IMR-90 (cell line): ENCODE results near the gene ARHGEF26. TPM values are rescaled to one million over a fixed set of nuclear protein-coding genes. Genes with fewer than 3 reads are reported as not detected.

Experiments
- ATAC-seq: fragments of 200-7000 bp; cut with Tn5 transposase; 2 replicates; pipeline ENCODE4 v1.9.1; 2020; ENCODE audit warnings: low read depth, mild to moderate bottlenecking, moderate library complexity
- BruUV-seq: library from RNA; stranded (reverse); fragments of 400-500 nt; replicated peaks from 2 replicates; lab custom pipeline; 2021; lab: Mats Ljungman, UMichigan
- CTCF ChIA-PET: fragments of 300-600 bp; formaldehyde crosslinking; extraction: SDS; loops from one replicate; lab custom pipeline; 2021; ENCODE audit warnings: antibody characterized with exemption; lab: Yijun Ruan, JAX
- POLR2A ChIA-PET: fragments of 300-600 bp; sonication (Branson Sonifier 250); formaldehyde crosslinking; loops from one replicate; lab custom pipeline; 2022; ENCODE audit warnings: antibody characterized with exemption; ENCODE audit not compliant: unreplicated experiment; lab: Charles Lee
- DNase-seq: peaks from one replicate; pipeline ENCODE4 v3.0.0; 2013
- H2AFZ ChIP-seq: replicated peaks from 2 replicates; pipeline ENCODE3; 2013; ENCODE audit warnings: low read length, mild to moderate bottlenecking; ENCODE audit not compliant: poor library complexity
- H2AK5ac ChIP-seq: 2 replicates; pipeline ENCODE4 v1.6.1; 2013; ENCODE audit warnings: low read depth, low read length, inconsistent platforms
- H2AK9ac ChIP-seq: replicated peaks from 2 replicates; pipeline ENCODE3; 2013; ENCODE audit warnings: mild to moderate bottlenecking, low read depth, low read length, moderate library complexity; ENCODE audit not compliant: poor library complexity
- H2BK120ac ChIP-seq: 2 replicates; pipeline ENCODE4 v1.6.1; 2013; ENCODE audit warnings: low read depth, low read length, inconsistent platforms
- H2BK15ac ChIP-seq: 3 replicates; pipeline ENCODE4 v1.6.1; 2013; ENCODE audit warnings: low read depth, low read length, inconsistent platforms
- H2BK20ac ChIP-seq: 2 replicates; pipeline ENCODE4 v1.6.1; 2013; ENCODE audit warnings: low read depth, mild to moderate bottlenecking, inconsistent platforms, low read length, moderate library complexity
- H2BK5ac ChIP-seq: 2 replicates; pipeline ENCODE4 v1.6.1; 2013; ENCODE audit warnings: mild to moderate bottlenecking, low read depth, low read length, inconsistent platforms; ENCODE audit not compliant: poor library complexity, severe bottlenecking
- H3K14ac ChIP-seq: replicated peaks from 2 replicates; pipeline ENCODE4 v1.6.1; 2013; ENCODE audit warnings: low read depth, low read length, inconsistent platforms
- H3K18ac ChIP-seq: 2 replicates; pipeline ENCODE4 v1.6.1; 2013; ENCODE audit warnings: low read depth, low read length, control low read depth
- H3K23ac ChIP-seq: 2 replicates; pipeline ENCODE4 v1.6.1; 2013; ENCODE audit warnings: low read depth, low read length, inconsistent platforms
- H3K27ac ChIP-seq: 2 replicates; pipeline ENCODE4 v1.5.1; 2013; ENCODE audit warnings: mild to moderate bottlenecking, control low read depth, low read length; ENCODE audit not compliant: insufficient read depth
- H3K27me3 ChIP-seq: 2 replicates; pipeline ENCODE4 v1.6.1; 2013; ENCODE audit warnings: low read length; ENCODE audit not compliant: control insufficient read depth, insufficient read depth
- H3K36me3 ChIP-seq: 2 replicates; pipeline ENCODE4 v1.6.1; 2013; ENCODE audit warnings: low read length, mixed read lengths; ENCODE audit not compliant: control insufficient read depth, insufficient read depth
- H3K4ac ChIP-seq: 2 replicates; pipeline ENCODE4 v1.6.1; 2013; ENCODE audit warnings: low read depth, low read length, inconsistent platforms
- H3K4me1 ChIP-seq: 2 replicates; pipeline ENCODE4 v1.6.1; 2013; ENCODE audit warnings: low read length, mixed read lengths; ENCODE audit not compliant: control insufficient read depth, insufficient read depth
- H3K4me2 ChIP-seq: 2 replicates; pipeline ENCODE4 v1.6.1; 2013; ENCODE audit warnings: low read depth, mild to moderate bottlenecking, control low read depth, low read length, moderate library complexity
- H3K4me3 ChIP-seq: 2 replicates; pipeline ENCODE4 v1.5.1; 2013; ENCODE audit warnings: low read depth, mild to moderate bottlenecking, control low read depth, low read length, moderate library complexity; ENCODE audit not compliant: insufficient read depth
- H3K56ac ChIP-seq: 2 replicates; pipeline ENCODE4 v1.6.1; 2013; ENCODE audit warnings: low read length, inconsistent platforms; ENCODE audit not compliant: insufficient read depth; ENCODE audit errors: extremely low read depth
- H3K79me1 ChIP-seq, 2 experiments: 2 replicates each; pipeline ENCODE4 v1.6.1; 2013; ENCODE audit warnings: low read length in 2 of 2, inconsistent platforms in 1 of 2, low read depth in 1 of 2
- H3K9ac ChIP-seq: 2 replicates; pipeline ENCODE4 v1.6.1; 2013; ENCODE audit warnings: low read depth, low read length, control low read depth
- H3K9me1 ChIP-seq: 2 replicates; pipeline ENCODE4 v1.6.1; 2013; ENCODE audit warnings: low read length, inconsistent platforms; ENCODE audit not compliant: insufficient read depth
- H3K9me3 ChIP-seq: 2 replicates; pipeline ENCODE4 v1.6.1; 2013; ENCODE audit warnings: low read length; ENCODE audit not compliant: control insufficient read depth, insufficient read depth
- H4K20me1 ChIP-seq: 2 replicates; pipeline ENCODE4 v1.6.1; 2013; ENCODE audit warnings: low read length, inconsistent platforms; ENCODE audit not compliant: insufficient read depth
- H4K5ac ChIP-seq: 2 replicates; pipeline ENCODE4 v1.6.1; 2013; ENCODE audit warnings: mild to moderate bottlenecking, low read depth, low read length, control low read depth
- H4K8ac ChIP-seq, 2 experiments: 2 replicates each; pipeline ENCODE4 v1.6.1; 2013; ENCODE audit warnings: low read depth in 2 of 2, low read length in 2 of 2, control low read depth in 1 of 2, inconsistent platforms in 1 of 2
- H4K91ac ChIP-seq: 2 replicates; pipeline ENCODE4 v1.6.1; 2013; ENCODE audit warnings: low read depth, low read length, inconsistent platforms; ENCODE audit not compliant: insufficient read depth
- CEBPB ChIP-seq: IDR thresholded peaks from 2 replicates; pipeline ENCODE4 v1.6.1; 2012; ENCODE audit warnings: low read depth, low read length, improper control_type of control experiment
- MAFK ChIP-seq: IDR thresholded peaks from 2 replicates; pipeline ENCODE4 v1.6.1; 2012; ENCODE audit warnings: low read depth, low read length, improper control_type of control experiment
- MAZ ChIP-seq: IDR thresholded peaks from 2 replicates; pipeline ENCODE4 v1.6.1; 2012; ENCODE audit warnings: low read depth, mild to moderate bottlenecking, low read length, improper control_type of control experiment, moderate library complexity, borderline replicate concordance
- WGBS, 2 experiments: methylation state at CpG; one replicate each; pipeline versions ENCODE4 v1.1.5 to v1.1.7; 2013; ENCODE audit warnings: missing lambda C conversion rate in 2 of 2; ENCODE audit not compliant: insufficient read length in 1 of 2; ENCODE audit errors: extremely low coverage in 2 of 2; 5-methylcytosine and 5-hydroxymethylcytosine counted together
- dilution Hi-C: fragments of 300-500 bp; cut with HindIII; formaldehyde crosslinking; loops from one replicate; pipeline ENCODE4 v1.14.3; 2018; ENCODE audit warnings: low sequenced_read_pairs; ENCODE audit not compliant: unreplicated experiment
- in situ Hi-C: fragments of 300-500 bp; cut with MboI; formaldehyde crosslinking; loops from 3 replicates; pipeline ENCODE4 v1.14.3; 2019; ENCODE audit warnings: low sequenced_read_pairs, inconsistent platforms, mixed read lengths
- intact Hi-C: fragments of 100-400 bp; cut with micrococcal nuclease; formaldehyde crosslinking; loops from 2 replicates; pipeline ENCODE4 v1.10.0; 2022
- polyA plus RNA-seq, 3 experiments: library from polyadenylated mRNA; depleted of rRNA; stranded (reverse); fragments of >200 nt; gene quantifications; 2 replicates each; pipeline ENCODE4 v1.2.3, GENCODE V29; 2012; ENCODE audit warnings: low replicate concordance in 1 of 3
- total RNA-seq: library from RNA; depleted of rRNA; stranded (reverse); fragments of >200 nt; gene quantifications from 2 replicates; pipeline ENCODE4 v1.2.3, GENCODE V29; 2012
- TF ChIP-seq, protein P1 (sequence below): fragments of 150-350 bp; IDR thresholded peaks from 2 replicates; pipeline ENCODE4 v1.6.1; 2016; ENCODE audit warnings: low read depth, mild to moderate bottlenecking, low read length, moderate library complexity, borderline replicate concordance

Gene ARHGEF26
- total and polyA plus RNA-seq, 2 of the 4 experiments (the other 2 are of a cell fraction) = 2.0 to 2.3 TPM

DNA sequence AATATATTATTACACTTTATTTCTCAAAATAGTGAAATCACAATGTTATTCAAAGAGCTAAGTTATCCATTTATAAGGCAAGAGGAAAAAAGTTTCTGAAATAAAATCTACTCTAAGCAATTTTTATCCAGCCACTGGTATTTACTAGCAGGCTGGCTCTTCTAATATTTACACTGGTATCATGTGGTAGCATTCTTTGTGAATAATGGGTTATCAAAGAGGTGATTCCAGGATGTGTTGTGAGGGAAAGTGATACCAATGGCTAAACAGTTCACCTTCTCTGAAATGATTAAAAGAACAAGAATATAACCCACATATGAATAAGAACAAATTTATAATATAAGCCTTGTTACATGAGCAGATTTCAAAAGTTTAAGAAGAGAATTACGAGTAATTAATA lies 159.0 kb downstream of the ARHGEF26 start:
- ATAC-seq = no peak
- POLR2A ChIA-PET = no interaction called here
- dilution Hi-C loops = no loop called here

More for the DNA sequence above, 159.0 kb downstream of the ARHGEF26 start:
- no peaks in the 10 kb centered on the region for H3K27me3 ChIP-seq
- peaks cover 0 to 2% of the 10 kb centered on the region in 2 experiments; a peak in 2 of 4 replicates for H3K79me1 ChIP-seq
- no CpG with 5 or more reads among the region's 1 CpG for WGBS, 2 experiments
- BruUV-seq = no TSS peak
- intact Hi-C loops = no loop called here
- H3K4me3 ChIP-seq = no peak overlapping the region
- in situ Hi-C loops = no loop called here
- CTCF ChIA-PET = interaction anchor here (0.6 kb wide), 1 partner anchor 12 kb away, joined by 3 read pairs; no protein-coding TSS in a partner anchor
- H2BK5ac ChIP-seq = no peak overlapping the region
- DNase-seq = no peak
- no peak overlapping the region for H4K8ac ChIP-seq
- H2BK120ac ChIP-seq = no peak overlapping the region
- no peaks in the 10 kb centered on the region for H4K20me1 ChIP-seq
- no peak overlapping the region for H3K56ac ChIP-seq
- no peak overlapping the region for H3K9ac ChIP-seq
- H2AK9ac ChIP-seq = no peak overlapping the region
- H3K14ac ChIP-seq = no peak overlapping the region
- no peak overlapping the region for H3K18ac ChIP-seq
- H4K91ac ChIP-seq = no peak overlapping the region
- H3K4ac ChIP-seq = no peak overlapping the region
- no peaks in the 10 kb centered on the region for H3K9me3 ChIP-seq
- H2AFZ ChIP-seq = no peak overlapping the region
- TF ChIP-seq, protein P1, sequence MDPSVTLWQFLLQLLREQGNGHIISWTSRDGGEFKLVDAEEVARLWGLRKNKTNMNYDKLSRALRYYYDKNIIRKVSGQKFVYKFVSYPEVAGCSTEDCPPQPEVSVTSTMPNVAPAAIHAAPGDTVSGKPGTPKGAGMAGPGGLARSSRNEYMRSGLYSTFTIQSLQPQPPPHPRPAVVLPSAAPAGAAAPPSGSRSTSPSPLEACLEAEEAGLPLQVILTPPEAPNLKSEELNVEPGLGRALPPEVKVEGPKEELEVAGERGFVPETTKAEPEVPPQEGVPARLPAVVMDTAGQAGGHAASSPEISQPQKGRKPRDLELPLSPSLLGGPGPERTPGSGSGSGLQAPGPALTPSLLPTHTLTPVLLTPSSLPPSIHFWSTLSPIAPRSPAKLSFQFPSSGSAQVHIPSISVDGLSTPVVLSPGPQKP = no peak
- no peak for TF ChIP-seq CEBPB
- no peak for TF ChIP-seq MAFK
- no peak for TF ChIP-seq MAZ
- H3K23ac ChIP-seq = no peak overlapping the region
- H3K4me2 ChIP-seq = no peak overlapping the region
- no peak overlapping the region for H4K5ac ChIP-seq
- H2BK15ac ChIP-seq = no peak overlapping the region
- no peaks in the 10 kb centered on the region for H3K9me1 ChIP-seq
- peaks cover 28% of the 10 kb centered on the region for H3K36me3 ChIP-seq
- H2AK5ac ChIP-seq = no peak overlapping the region
- no peak overlapping the region for H3K27ac ChIP-seq
- H3K4me1 ChIP-seq = no peaks in the 10 kb centered on the region
- H2BK20ac ChIP-seq = no peak overlapping the region
